ENCODE measurements around the gene JUP.

- TF ChIP-seq, protein P1, sequence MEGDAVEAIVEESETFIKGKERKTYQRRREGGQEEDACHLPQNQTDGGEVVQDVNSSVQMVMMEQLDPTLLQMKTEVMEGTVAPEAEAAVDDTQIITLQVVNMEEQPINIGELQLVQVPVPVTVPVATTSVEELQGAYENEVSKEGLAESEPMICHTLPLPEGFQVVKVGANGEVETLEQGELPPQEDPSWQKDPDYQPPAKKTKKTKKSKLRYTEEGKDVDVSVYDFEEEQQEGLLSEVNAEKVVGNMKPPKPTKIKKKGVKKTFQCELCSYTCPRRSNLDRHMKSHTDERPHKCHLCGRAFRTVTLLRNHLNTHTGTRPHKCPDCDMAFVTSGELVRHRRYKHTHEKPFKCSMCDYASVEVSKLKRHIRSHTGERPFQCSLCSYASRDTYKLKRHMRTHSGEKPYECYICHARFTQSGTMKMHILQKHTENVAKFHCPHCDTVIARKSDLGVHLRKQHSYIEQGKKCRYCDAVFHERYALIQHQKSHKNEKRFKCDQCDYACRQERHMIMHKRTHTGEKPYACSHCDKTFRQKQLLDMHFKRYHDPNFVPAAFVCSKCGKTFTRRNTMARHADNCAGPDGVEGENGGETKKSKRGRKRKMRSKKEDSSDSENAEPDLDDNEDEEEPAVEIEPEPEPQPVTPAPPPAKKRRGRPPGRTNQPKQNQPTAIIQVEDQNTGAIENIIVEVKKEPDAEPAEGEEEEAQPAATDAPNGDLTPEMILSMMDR (IDR thresholded peaks at IDR 0.05), result no peak
- TF ChIP-seq POLR2A (IDR thresholded peaks at IDR 0.05) (no peak), EP300 (IDR thresholded peaks at IDR 0.05) (no peak)
Measured at GRCh38 chr17:41763327-41763726, 23.2 kb downstream of the JUP start.
